ENCODE results near the gene CXorf65.

The CXorf65 gene

DNA sequence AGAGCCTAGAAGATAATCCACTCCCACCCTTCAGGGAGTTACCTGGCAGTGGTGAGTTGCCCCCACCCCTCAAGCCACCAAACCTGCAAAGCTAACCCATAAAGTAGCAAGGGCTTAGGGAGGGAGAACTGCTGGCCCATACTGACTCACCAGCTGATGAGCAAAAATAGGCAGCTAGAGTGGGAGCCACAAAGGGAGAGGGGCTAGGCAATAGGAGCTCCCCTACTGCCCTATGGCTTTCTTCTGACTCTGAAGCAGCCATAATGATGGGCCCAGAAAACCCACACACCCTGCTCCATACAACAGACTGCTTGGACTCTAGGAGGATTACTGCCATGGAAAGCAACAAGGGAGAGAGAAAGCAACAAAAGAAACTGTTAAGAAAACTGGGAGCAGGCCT, 46.4 kb downstream of the CXorf65 start:
- DNase-seq (ENCODE audit: low read depth), result no peak

DNA sequence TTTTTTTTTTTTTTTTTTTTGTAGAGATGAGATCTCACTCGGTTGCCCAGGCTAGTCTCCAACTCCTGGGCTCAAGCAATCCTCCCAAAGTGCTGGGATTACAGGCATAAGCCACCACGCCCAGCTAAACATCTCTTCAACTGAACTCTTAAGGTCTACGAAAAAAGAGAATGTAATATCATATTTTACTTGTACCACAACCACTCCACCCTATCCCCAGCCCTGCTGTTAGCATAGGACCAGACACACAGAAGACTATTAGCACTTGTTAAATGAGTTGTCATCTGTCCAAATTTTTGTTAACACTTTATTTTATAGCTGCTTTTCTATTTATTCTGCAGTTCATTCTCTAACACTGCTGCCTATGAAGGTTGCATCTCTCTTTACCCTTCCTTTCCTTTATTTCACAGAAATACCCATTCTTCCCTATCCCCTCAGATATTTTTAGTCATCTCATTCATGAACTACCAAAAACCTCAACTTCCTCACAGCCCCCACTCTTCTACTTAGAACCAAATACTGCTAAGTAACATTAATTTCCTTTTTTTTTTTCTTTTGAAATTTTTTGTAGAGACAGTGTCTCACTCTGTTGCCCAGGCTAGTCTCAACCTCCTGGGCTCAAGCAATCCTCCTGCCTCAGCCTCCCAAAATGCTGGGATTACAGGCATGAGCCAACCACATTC, 48.6 kb downstream of the CXorf65 start:
- DNase-seq (ENCODE audit: low read depth), result no peak

DNA sequence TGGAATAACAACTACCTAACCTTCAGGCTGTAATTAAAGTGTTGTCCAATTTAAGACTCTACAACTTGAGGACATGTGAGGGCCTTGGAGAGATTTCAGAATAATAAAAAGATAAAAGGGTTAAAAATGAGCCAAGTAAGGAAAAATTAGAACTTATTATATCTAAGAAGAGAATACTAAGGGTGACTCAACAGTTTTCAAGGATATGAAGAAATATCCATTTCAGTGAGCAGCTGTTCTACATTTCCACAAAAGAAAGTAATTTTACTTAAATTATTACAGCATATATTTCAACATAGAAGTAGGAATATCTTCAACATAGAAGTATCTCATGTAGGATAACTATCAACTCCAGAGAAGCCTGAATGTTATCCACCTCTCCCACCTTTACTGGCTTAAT, 49.7 kb downstream of the CXorf65 start:
- no peak for DNase-seq (ENCODE audit: low read depth)
